Endothelial cell of umbilical vein (primary cell): ENCODE data around the gene NT5M. TPM values are rescaled to one million over a fixed set of nuclear protein-coding genes. Genes with fewer than 3 reads are reported as not detected.

Source experiments
- BruUV-seq: library from RNA; stranded (reverse); fragments of 400-500 nt; replicated peaks from 2 replicates; lab custom pipeline; 2021; lab: Mats Ljungman, UMichigan
- CTCF ChIA-PET: fragments of 300-600, 350-600 bp; sonication (Branson Sonifier 250); formaldehyde crosslinking; loops from one replicate; lab custom pipeline; 2021; ENCODE audit warnings: antibody characterized with exemption, inconsistent platforms; lab: Charles Lee
- POLR2A ChIA-PET: fragments of 300-600, 350-600 bp; sonication (Branson Sonifier 250); formaldehyde crosslinking; loops from one replicate; lab custom pipeline; 2021; ENCODE audit warnings: antibody characterized with exemption, inconsistent platforms; lab: Charles Lee
- DNase-seq: peaks from one replicate; pipeline ENCODE4 v3.0.0-alpha.2; 2011; ENCODE audit warnings: low read depth, low spot score
- FAIRE-seq: peaks from 2 replicates; lab custom pipeline; 2011; peaks lifted over from hg19 to GRCh38; lab: Jason Lieb, UNC
- H2AFZ ChIP-seq: 2 replicates; pipeline ENCODE4 v1.6.0; 2012; ENCODE audit warnings: low read depth, low read length, control low read depth, inconsistent platforms
- H3K27ac ChIP-seq: 2 replicates; pipeline ENCODE4 v1.5.1; 2011; ENCODE audit warnings: low read depth, mild to moderate bottlenecking, control low read depth, low read length, moderate library complexity; ENCODE audit not compliant: insufficient read depth
- H3K27me3 ChIP-seq, 2 experiments: 2 replicates each; pipeline versions ENCODE4 v1.6.0 to v1.6.1; 2011; ENCODE audit warnings: low read length in 2 of 2, mixed read lengths in 1 of 2; ENCODE audit not compliant: control insufficient read depth in 2 of 2, insufficient read depth in 2 of 2
- H3K36me3 ChIP-seq, 2 experiments: 2 replicates in 1 of 2; 3 replicates in 1 of 2; pipeline ENCODE4 v1.5.1; 2011; ENCODE audit warnings: low read length in 2 of 2, mild to moderate bottlenecking in 1 of 2, moderate library complexity in 1 of 2; ENCODE audit not compliant: control insufficient read depth in 2 of 2, insufficient read depth in 2 of 2; ENCODE audit errors: extremely low read depth in 1 of 2
- H3K4me1 ChIP-seq: 3 replicates; pipeline ENCODE4 v1.5.1; 2011; ENCODE audit warnings: mild to moderate bottlenecking, low read length; ENCODE audit not compliant: control insufficient read depth, insufficient read depth; ENCODE audit errors: extremely low read depth
- H3K4me2 ChIP-seq: 2 replicates; pipeline ENCODE4 v1.6.1; 2011; ENCODE audit warnings: low read length, control low read depth, mixed read lengths; ENCODE audit not compliant: insufficient read depth
- H3K4me3 ChIP-seq, 3 experiments: fragments of 200-600 bp in 1 of 3; sonication (generic), shearing (Covaris generic) in 1 of 3; replicated peaks in 1 of 3; 2 replicates each; pipeline ENCODE4 v1.5.1; 2011 to 2016; ENCODE audit warnings: control low read depth in 3 of 3, low read length in 3 of 3, mild to moderate bottlenecking in 2 of 3, inconsistent platforms in 1 of 3, low read depth in 1 of 3, moderate library complexity in 1 of 3; ENCODE audit not compliant: insufficient read depth in 1 of 3
- H3K79me2 ChIP-seq: 2 replicates; pipeline ENCODE4 v1.6.0; 2012; ENCODE audit warnings: low read length, inconsistent platforms; ENCODE audit not compliant: control insufficient read depth, insufficient read depth
- H3K9ac ChIP-seq: replicated peaks from 2 replicates; pipeline ENCODE3; 2011; ENCODE audit warnings: low read length, control low read depth; ENCODE audit not compliant: insufficient read depth; ENCODE audit errors: extremely low read depth
- H3K9me1 ChIP-seq: replicated peaks from 3 replicates; pipeline ENCODE4 v1.6.0; 2011; ENCODE audit warnings: mild to moderate bottlenecking, low read length; ENCODE audit not compliant: control insufficient read depth, insufficient read depth; ENCODE audit errors: extremely low read depth
- H3K9me3 ChIP-seq: replicated peaks from 2 replicates; pipeline ENCODE4 v1.5.1; 2012; ENCODE audit warnings: low read length, inconsistent platforms; ENCODE audit not compliant: control insufficient read depth, insufficient read depth
- H4K20me1 ChIP-seq: replicated peaks from 2 replicates; pipeline ENCODE3; 2011; ENCODE audit warnings: mild to moderate bottlenecking, low read length; ENCODE audit not compliant: control insufficient read depth, insufficient read depth; ENCODE audit errors: extremely low read depth
- EZH2 ChIP-seq: IDR thresholded peaks from 2 replicates; pipeline ENCODE4 v1.6.1; 2012; ENCODE audit warnings: borderline replicate concordance, low read depth, mild to moderate bottlenecking, moderate library complexity, low read length, inconsistent platforms; ENCODE audit not compliant: severe bottlenecking
- FOS ChIP-seq: IDR thresholded peaks from 2 replicates; pipeline ENCODE4 v1.6.1; 2011; ENCODE audit warnings: mild to moderate bottlenecking, low read length, moderate library complexity, borderline replicate concordance; ENCODE audit not compliant: insufficient read depth
- JUN ChIP-seq: IDR thresholded peaks from 2 replicates; pipeline ENCODE4 v1.6.1; 2011; ENCODE audit warnings: borderline replicate concordance, low read depth; ENCODE audit not compliant: insufficient read length, insufficient read depth
- MYC ChIP-seq: IDR thresholded peaks from one replicate; pipeline ENCODE4 v1.6.1; 2011; ENCODE audit warnings: mild to moderate bottlenecking, low read depth, low read length
- POLR2A ChIP-seq: IDR thresholded peaks from 2 replicates; pipeline ENCODE4 v1.6.1; 2012; ENCODE audit warnings: low read depth, mild to moderate bottlenecking, control low read depth, low read length
- dilution Hi-C: fragments of 300-500 bp; cut with MboI; formaldehyde crosslinking; loops from one replicate; pipeline ENCODE4 v1.15.0; 2019; ENCODE audit warnings: low sequenced_read_pairs; ENCODE audit not compliant: extremely low pct_ligation_motif_present
- intact Hi-C: fragments of 100-400 bp; cut with micrococcal nuclease; formaldehyde crosslinking; loops from one replicate; pipeline ENCODE4 v1.10.0; 2022
- polyA plus RNA-seq, 4 experiments: library from polyadenylated mRNA; depleted of rRNA in 3 of 4; stranded (reverse) in 3 of 4; unstranded in 1 of 4; fragments of >200 nt; gene quantifications; 2 replicates each; pipeline versions ENCODE4 v1.2.1 to v1.2.3, GENCODE V29; 2011 to 2012; ENCODE audit warnings: missing spikeins in 1 of 4
- total RNA-seq: library from RNA; stranded (reverse); gene quantifications from 2 replicates; pipeline ENCODE4 v1.2.3, GENCODE V29; 2021
- TF ChIP-seq, protein P1 (sequence below), 2 donors: IDR thresholded peaks; 1 replicate in 1 of 2; 2 replicates in 1 of 2; pipeline ENCODE4 v1.5.1; 2011; ENCODE audit warnings: low read length in 2 of 2, mild to moderate bottlenecking in 2 of 2, moderate library complexity in 2 of 2, control low read depth in 1 of 2, inconsistent platforms in 1 of 2, low read depth in 1 of 2; ENCODE audit not compliant: insufficient read depth in 1 of 2; ENCODE audit errors: extremely low read depth in 1 of 2

NT5M gene
- total and polyA plus RNA-seq, 2 donors (not counting 3 experiments of a cell fraction or from before 2014, with no cell fraction given), result 0.91 to 3.0 TPM

DNA sequence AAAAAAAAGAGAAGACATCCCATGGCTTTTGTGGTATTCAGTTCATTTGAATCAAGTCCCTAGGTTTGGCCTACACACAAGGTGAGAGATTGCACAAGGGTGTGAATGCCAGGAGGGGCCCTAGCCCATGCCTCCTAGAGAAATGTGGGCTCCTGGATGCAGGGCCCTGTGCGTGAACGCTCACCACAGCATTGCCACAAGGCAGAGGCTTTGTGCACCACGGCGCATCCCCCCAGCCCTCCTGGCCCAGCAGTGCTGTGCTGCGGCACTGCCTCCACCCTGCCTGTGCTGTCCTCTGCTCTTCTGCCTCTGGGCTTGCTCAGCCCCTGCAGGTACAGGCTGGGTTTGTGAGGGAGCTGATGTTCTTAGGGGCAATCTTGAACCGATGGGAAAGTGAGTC, 92.7 kb downstream of the NT5M start:
- H3K27me3 ChIP-seq, result no peaks in the 10 kb centered on the region
- H4K20me1 ChIP-seq, result no peaks in the 10 kb centered on the region
- H3K4me1 ChIP-seq, result no peaks in the 10 kb centered on the region
- CTCF ChIA-PET, result interaction anchor here (0.6 kb wide), 1 partner anchor 15 kb away, joined by 3 read pairs; no protein-coding TSS in a partner anchor
- no peak for DNase-seq
- no peak overlapping the region for H3K27ac ChIP-seq
- BruUV-seq, result no TSS peak
- no peak overlapping the region for H3K4me3 ChIP-seq
- no peak overlapping the region for H3K9ac ChIP-seq
- intact Hi-C loops (no loop called here), dilution Hi-C loops (no loop called here)
- H2AFZ ChIP-seq, result no peak overlapping the region
- no peaks in the 10 kb centered on the region for H3K9me1 ChIP-seq
- H3K36me3 ChIP-seq, result no peaks in the 10 kb centered on the region
- POLR2A ChIA-PET, result no interaction called here
- no peaks in the 10 kb centered on the region for H3K9me3 ChIP-seq
- H3K79me2 ChIP-seq, result no peaks in the 10 kb centered on the region
- FAIRE-seq, result no peak
- no peak for TF ChIP-seq EZH2
- TF ChIP-seq, protein P1, sequence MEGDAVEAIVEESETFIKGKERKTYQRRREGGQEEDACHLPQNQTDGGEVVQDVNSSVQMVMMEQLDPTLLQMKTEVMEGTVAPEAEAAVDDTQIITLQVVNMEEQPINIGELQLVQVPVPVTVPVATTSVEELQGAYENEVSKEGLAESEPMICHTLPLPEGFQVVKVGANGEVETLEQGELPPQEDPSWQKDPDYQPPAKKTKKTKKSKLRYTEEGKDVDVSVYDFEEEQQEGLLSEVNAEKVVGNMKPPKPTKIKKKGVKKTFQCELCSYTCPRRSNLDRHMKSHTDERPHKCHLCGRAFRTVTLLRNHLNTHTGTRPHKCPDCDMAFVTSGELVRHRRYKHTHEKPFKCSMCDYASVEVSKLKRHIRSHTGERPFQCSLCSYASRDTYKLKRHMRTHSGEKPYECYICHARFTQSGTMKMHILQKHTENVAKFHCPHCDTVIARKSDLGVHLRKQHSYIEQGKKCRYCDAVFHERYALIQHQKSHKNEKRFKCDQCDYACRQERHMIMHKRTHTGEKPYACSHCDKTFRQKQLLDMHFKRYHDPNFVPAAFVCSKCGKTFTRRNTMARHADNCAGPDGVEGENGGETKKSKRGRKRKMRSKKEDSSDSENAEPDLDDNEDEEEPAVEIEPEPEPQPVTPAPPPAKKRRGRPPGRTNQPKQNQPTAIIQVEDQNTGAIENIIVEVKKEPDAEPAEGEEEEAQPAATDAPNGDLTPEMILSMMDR (IDR thresholded peaks at IDR 0.05; ENCODE audit: extremely low read depth in 1 of 2, insufficient read depth in 1 of 2, low read depth in 1 of 2, low read length in 2 of 2), result no peak
- TF ChIP-seq JUN, result no peak
- TF ChIP-seq POLR2A, result no peak
- no peak for TF ChIP-seq FOS
- no peak for TF ChIP-seq MYC
- no peak overlapping the region for H3K4me2 ChIP-seq

Other genes starting within 250 kb of the NT5M start
- 2.7 and 4.4 TPM in 2 replicates for gene PLD6, start 97.0 kb upstream of the NT5M start, total RNA-seq
- gene PLD6, start 97.0 kb upstream of the NT5M start, polyA plus RNA-seq, result 2.9 and 3.5 TPM in 2 replicates
- gene FLCN, start 66.2 kb upstream of the NT5M start, total RNA-seq, result 56.9 and 68.9 TPM in 2 replicates
- 37.2 and 38.8 TPM in 2 replicates for gene FLCN, start 66.2 kb upstream of the NT5M start, polyA plus RNA-seq
- 68.4 and 80.9 TPM in 2 replicates for gene COPS3, start 22.1 kb upstream of the NT5M start, total RNA-seq
- 50.5 and 54.8 TPM in 2 replicates for gene COPS3, start 22.1 kb upstream of the NT5M start, polyA plus RNA-seq
- 13.6 and 15.1 TPM in 2 replicates for gene MED9, start 173.6 kb downstream of the NT5M start, total RNA-seq
- 16.3 and 18.2 TPM in 2 replicates for gene MED9, start 173.6 kb downstream of the NT5M start, polyA plus RNA-seq
- 15.7 and 21.3 TPM in 2 replicates for gene RASD1, start 193.0 kb downstream of the NT5M start, total RNA-seq
- 4.2 and 8.4 TPM in 2 replicates for gene RASD1, start 193.0 kb downstream of the NT5M start, polyA plus RNA-seq